H1 (cell line): ENCODE data around the gene PSMB5. TPM values are rescaled to one million over a fixed set of nuclear protein-coding genes. Genes with fewer than 3 reads are reported as not detected.

ENCODE experiments used
- ASH2L ChIP-seq: fragments of 200-600, 300-600 bp; sonication (generic); IDR thresholded peaks from one replicate; pipeline ENCODE4 v1.7.1; 2017; ENCODE audit warnings: low read length
- polyA plus RNA-seq, 7 experiments: library from polyadenylated mRNA; depleted of rRNA in 3 of 7; stranded (reverse) in 5 of 7; unstranded in 2 of 7; fragments of >200 nt in 5 of 7; fragments of 200-250 nt in 2 of 7; gene quantifications; 1 replicate in 5 of 7; 2 replicates in 1 of 7; 4 replicates in 1 of 7; pipeline versions ENCODE4 v1.2.1 to v1.2.3, GENCODE V29; 2011 to 2013; ENCODE audit warnings: missing spikeins in 2 of 7, mixed read lengths in 2 of 7
- total RNA-seq: library from RNA; stranded (reverse); fragmentation: NEBNext Ultra II Directional; extraction: Animal tissue kit (Norgen Biotek cat#: 25700); gene quantifications from 2 replicates; pipeline ENCODE4 v1.2.1, GENCODE V29; 2021
- TF ChIP-seq, protein P1 (sequence below), 3 experiments: IDR thresholded peaks; 1 replicate in 2 of 3; 2 replicates in 1 of 3; pipeline versions ENCODE4 v1.5.1 to v1.6.1; 2011; ENCODE audit warnings: low read length in 3 of 3, mild to moderate bottlenecking in 3 of 3, inconsistent platforms in 2 of 3, low read depth in 1 of 3, moderate library complexity in 1 of 3; ENCODE audit not compliant: insufficient read depth in 1 of 3; ENCODE audit errors: control extremely low read depth in 1 of 3
- TF ChIP-seq, protein P2 (sequence below): IDR thresholded peaks from 2 replicates; pipeline ENCODE4 v1.6.1; 2012; ENCODE audit warnings: inconsistent platforms

Gene PSMB5
- total and polyA plus RNA-seq, 2 of the 8 experiments (the other 6 are each of a cell fraction or from before 2014, with no cell fraction given), result 254 to 510 TPM

DNA sequence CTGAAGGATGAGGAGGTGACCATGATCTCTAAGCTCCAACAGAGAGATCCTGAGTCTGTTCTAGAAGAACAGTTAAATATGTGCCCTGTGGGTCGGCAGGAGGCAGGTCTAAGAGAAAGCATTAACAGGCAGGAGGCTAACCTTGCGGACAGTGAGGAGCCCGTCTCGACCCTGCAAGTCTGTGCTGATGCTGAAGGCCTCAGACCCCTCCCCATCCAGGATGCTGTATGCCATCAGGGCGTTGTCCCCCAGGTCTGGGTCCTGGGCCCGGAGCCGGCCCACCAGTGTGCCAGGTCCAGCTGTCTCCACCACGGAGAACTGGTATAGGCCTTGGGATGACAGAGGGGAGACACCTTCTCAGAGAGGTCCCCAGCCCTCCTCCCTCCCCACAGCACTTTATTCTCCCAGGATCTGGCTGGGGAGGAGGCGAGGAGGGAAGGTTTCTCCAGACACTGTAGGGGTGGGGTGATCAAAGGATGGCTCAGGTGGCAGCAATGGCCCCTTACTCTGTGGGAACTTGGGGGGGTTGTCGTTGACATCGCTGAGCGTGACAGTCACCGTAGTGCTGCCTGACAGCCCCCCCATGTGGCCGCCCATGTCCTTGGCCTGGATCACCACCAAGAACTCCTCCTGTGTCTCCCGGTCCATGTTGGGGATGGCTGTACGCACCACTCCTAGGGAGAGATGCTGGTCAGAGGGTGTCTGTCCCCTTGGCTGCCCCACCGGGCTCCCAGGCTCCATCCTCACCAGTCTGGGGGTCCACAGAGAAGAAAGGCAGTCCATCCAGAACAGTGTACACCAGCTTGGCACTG lies 19.5 kb upstream of the PSMB5 start (continued):
- TF ChIP-seq, protein P1, sequence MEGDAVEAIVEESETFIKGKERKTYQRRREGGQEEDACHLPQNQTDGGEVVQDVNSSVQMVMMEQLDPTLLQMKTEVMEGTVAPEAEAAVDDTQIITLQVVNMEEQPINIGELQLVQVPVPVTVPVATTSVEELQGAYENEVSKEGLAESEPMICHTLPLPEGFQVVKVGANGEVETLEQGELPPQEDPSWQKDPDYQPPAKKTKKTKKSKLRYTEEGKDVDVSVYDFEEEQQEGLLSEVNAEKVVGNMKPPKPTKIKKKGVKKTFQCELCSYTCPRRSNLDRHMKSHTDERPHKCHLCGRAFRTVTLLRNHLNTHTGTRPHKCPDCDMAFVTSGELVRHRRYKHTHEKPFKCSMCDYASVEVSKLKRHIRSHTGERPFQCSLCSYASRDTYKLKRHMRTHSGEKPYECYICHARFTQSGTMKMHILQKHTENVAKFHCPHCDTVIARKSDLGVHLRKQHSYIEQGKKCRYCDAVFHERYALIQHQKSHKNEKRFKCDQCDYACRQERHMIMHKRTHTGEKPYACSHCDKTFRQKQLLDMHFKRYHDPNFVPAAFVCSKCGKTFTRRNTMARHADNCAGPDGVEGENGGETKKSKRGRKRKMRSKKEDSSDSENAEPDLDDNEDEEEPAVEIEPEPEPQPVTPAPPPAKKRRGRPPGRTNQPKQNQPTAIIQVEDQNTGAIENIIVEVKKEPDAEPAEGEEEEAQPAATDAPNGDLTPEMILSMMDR (IDR thresholded peaks at IDR 0.05; ENCODE audit: control extremely low read depth in 1 of 3, insufficient read depth in 1 of 3, low read depth in 1 of 3, low read length in 3 of 3), result peak; percentile 56 to 59 (median 57)
- TF ChIP-seq, protein P2, sequence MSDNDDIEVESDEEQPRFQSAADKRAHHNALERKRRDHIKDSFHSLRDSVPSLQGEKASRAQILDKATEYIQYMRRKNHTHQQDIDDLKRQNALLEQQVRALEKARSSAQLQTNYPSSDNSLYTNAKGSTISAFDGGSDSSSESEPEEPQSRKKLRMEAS, result no peak
- TF ChIP-seq ASH2L, result no peak
